ENCODE data around the gene CHST11. TPM values are rescaled to one million over a fixed set of nuclear protein-coding genes. Genes with fewer than 3 reads are reported as not detected.
A peak's percentile ranks its signal among the peaks of the same experiment; 100 is the strongest.

Gene CHST11
- total and polyA plus RNA-seq, 9 of the 15 experiments (the other 6 are each of a cell fraction or from before 2014, with no cell fraction given) = 2.3 to 38.7 (median 15.0) TPM

GRCh38 chr12:104600036-104600712, 143.4 kb downstream of the CHST11 start:
- FAIRE-seq = peak; percentile 72
- Histone ChIP-seq H3K9me1 (ENCODE audit: control insufficient read depth, insufficient read depth, low read length) (peaks cover 6% of the 10 kb centered on the region), H3K4me2 (ENCODE audit: insufficient read depth, low read length) (peak overlapping the region; percentile 69), H2AFZ (ENCODE audit: low read depth, low read length) (no peak overlapping the region), H3K27ac (ENCODE audit: extremely low read depth, low read depth, low read length) (peak overlapping the region; percentile 84), H3K9me3 (replicated peaks; ENCODE audit: control insufficient read depth, insufficient read depth, low read depth, low read length) (no peaks in the 10 kb centered on the region), H3K4me1 (replicated peaks in 1 of 2; ENCODE audit: control insufficient read depth in 2 of 2, insufficient read depth in 2 of 2, low read length in 2 of 2) (peaks cover 36 to 95% of the 10 kb centered on the region in 2 experiments), H4K20me1 (replicated peaks; ENCODE audit: control insufficient read depth, insufficient read depth, low read length) (no peaks in the 10 kb centered on the region; the same call in 1 of the 2 replicates), H3K9ac (ENCODE audit: insufficient read depth in 1 of 2, low read depth in 2 of 2, low read length in 2 of 2) (peak overlapping the region; percentile 70 to 73; a peak in 3 of 4 replicates), H3K79me2 (ENCODE audit: control insufficient read depth, insufficient read depth, low read length) (peaks cover 88% of the 10 kb centered on the region), H3K36me3 (ENCODE audit: control insufficient read depth, insufficient read depth, low read length) (peaks cover 14% of the 10 kb centered on the region; the same call in 2 of the 3 replicates), H3K27me3 (ENCODE audit: control insufficient read depth in 2 of 2, insufficient read depth in 2 of 2, low read length in 2 of 2) (no peaks in the 10 kb centered on the region), H3K4me3 (no peak overlapping the region)
- ATAC-seq = peak; percentile 12
- WGBS (ENCODE audit: insufficient coverage, low coverage, missing lambda C conversion rate) = 0% methylated on average over 4 of the region's 4 CpGs
- intact Hi-C loops (cut with micrococcal nuclease) = loop anchor here (2.0 kb wide), 1 partner anchor 23 kb away; no protein-coding TSS in a partner anchor
- in situ Hi-C loops (cut with MboI) = no loop called here
- peak; percentile 62 to 78 (median 71) for DNase-seq (ENCODE audit: extremely low read depth in 1 of 4, low spot score in 3 of 4)
- CTCF ChIA-PET (ENCODE audit: low intra/inter-chr PET ratio) = no interaction called here
- POLR2A ChIA-PET = interaction anchor here (0.8 to 1.1 kb wide), 3 partner anchors 23 to 139 kb away, joined by 3 read pairs; no protein-coding TSS in a partner anchor
- BruUV-seq (replicated peaks) = no TSS peak
- TF ChIP-seq NCOA4 (IDR thresholded peaks at IDR 0.05; ENCODE audit: partially characterized antibody) (no peak), AFF4 (CRISPR knock-in tag; IDR thresholded peaks at IDR 0.05) (no peak), ZNF551 (CRISPR knock-in tag; IDR thresholded peaks at IDR 0.05) (no peak), HNRNPL (IDR thresholded peaks at IDR 0.05; ENCODE audit: low read depth, low read length) (no peak), PHF20 (IDR thresholded peaks at IDR 0.05; ENCODE audit: partially characterized antibody) (no peak), ZNF324 (CRISPR knock-in tag; IDR thresholded peaks at IDR 0.05) (no peak), ZNF217 (CRISPR knock-in tag; IDR thresholded peaks at IDR 0.05) (no peak), GMEB1 (CRISPR knock-in tag; IDR thresholded peaks at IDR 0.05) (no peak), ZNF512 (tag; IDR thresholded peaks at IDR 0.05) (no peak), VEZF1 (CRISPR knock-in tag; IDR thresholded peaks at IDR 0.05) (0 out of 2 replicates have a peak, but pooled peaks have one; percentile 22), TAF1 (IDR thresholded peaks at IDR 0.05; ENCODE audit: control insufficient read depth, extremely low read depth, insufficient read depth, low read length, severe bottlenecking) (no peak)
